Skin epidermis (tissue), 12 donors: ENCODE data around the gene SCGB2A2.

ENCODE experiments used
- H3K27ac ChIP-seq, 21 experiments: fragments of 200-600 bp; sonication (generic) in 11 of 21; one replicate each; pipeline ENCODE4 v1.5.0; 2020; ENCODE audit warnings: mild to moderate bottlenecking in 3 of 21, inconsistent platforms in 2 of 21, moderate library complexity in 2 of 21
- H3K4me3 ChIP-seq, 7 experiments: fragments of 200-600 bp; sonication (generic) in 2 of 7; one replicate each; pipeline ENCODE4 v1.5.0; 2020; ENCODE audit warnings: inconsistent platforms in 2 of 7, mild to moderate bottlenecking in 2 of 7, moderate library complexity in 1 of 7

Gene SCGB2A2

GRCh38 chr11:62269654-62270278 is at the start of gene SCGB2A2:
SCGB2A2 (plus strand) TSS chr11:62270158; CDS start chr11:62270217, 59 bp downstream.
- no peak within 1 kb of the TSS for H3K4me3 ChIP-seq
- no peak within 1 kb of the TSS for H3K27ac ChIP-seq

- Histone ChIP-seq H3K27ac (no peak overlapping the region), H3K4me3 (no peak overlapping the region)
These were observed 48.5 kb upstream of the SCGB2A2 start for GRCh38 chr11:62221498-62221897.

GRCh38 chr11:62223095-62223494 is 46.9 kb upstream of the SCGB2A2 start:
- Histone ChIP-seq H3K27ac (no peak overlapping the region), H3K4me3 (no peak overlapping the region)

GRCh38 chr11:62233730-62234129 is 36.2 kb upstream of the SCGB2A2 start:
- no peak overlapping the region for H3K4me3 ChIP-seq
- no peak overlapping the region for H3K27ac ChIP-seq

GRCh38 chr11:62236187-62236586 is 33.8 kb upstream of the SCGB2A2 start:
- H3K4me3 ChIP-seq = no peak overlapping the region
- no peak overlapping the region for H3K27ac ChIP-seq

GRCh38 chr11:62237499-62237898 is 32.5 kb upstream of the SCGB2A2 start:
- H3K27ac ChIP-seq = no peak overlapping the region
- H3K4me3 ChIP-seq = no peak overlapping the region

- Histone ChIP-seq H3K27ac (no peak overlapping the region), H3K4me3 (no peak overlapping the region)
These were observed 31.8 kb upstream of the SCGB2A2 start for GRCh38 chr11:62238151-62238550.

- Histone ChIP-seq H3K27ac (no peak overlapping the region), H3K4me3 (no peak overlapping the region)
These were observed 28.9 kb upstream of the SCGB2A2 start for GRCh38 chr11:62241095-62241494.

GRCh38 chr11:62242021-62242420 is 27.9 kb upstream of the SCGB2A2 start, which contains the start of gene SCGB1D2:
SCGB1D2 (plus strand) TSS chr11:62242239; CDS start chr11:62242308, 69 bp downstream.
- H3K4me3 ChIP-seq = no peak within 1 kb of the TSS
- no peak within 1 kb of the TSS for H3K27ac ChIP-seq

GRCh38 chr11:62245271-62245753 is 24.6 kb upstream of the SCGB2A2 start:
- Histone ChIP-seq H3K27ac (no peak overlapping the region), H3K4me3 (no peak overlapping the region)

- Histone ChIP-seq H3K27ac (no peak overlapping the region), H3K4me3 (no peak overlapping the region)
These were observed 18.3 kb upstream of the SCGB2A2 start for GRCh38 chr11:62251698-62252097.

- Histone ChIP-seq H3K4me3 (no peak overlapping the region), H3K27ac (no peak overlapping the region)
These were observed 15.9 kb upstream of the SCGB2A2 start for GRCh38 chr11:62253999-62254542.

- Histone ChIP-seq H3K4me3 (no peak overlapping the region), H3K27ac (no peak overlapping the region)
These were observed 13.7 kb upstream of the SCGB2A2 start for GRCh38 chr11:62256281-62256680.

- H3K27ac ChIP-seq = no peak overlapping the region
These were observed 9.6 kb upstream of the SCGB2A2 start for GRCh38 chr11:62260261-62260953.

GRCh38 chr11:62264004-62264403 is 6.0 kb upstream of the SCGB2A2 start:
- Histone ChIP-seq H3K4me3 (no peak overlapping the region), H3K27ac (no peak overlapping the region)

More at GRCh38 chr11:62260261-62260953, 9.6 kb upstream of the SCGB2A2 start:
- H3K4me3 ChIP-seq = no peak overlapping the region

- Histone ChIP-seq H3K27ac (no peak overlapping the region), H3K4me3 (no peak overlapping the region)
These were observed 3.4 kb upstream of the SCGB2A2 start for GRCh38 chr11:62266558-62266957.

- Histone ChIP-seq H3K27ac (no peak overlapping the region), H3K4me3 (no peak overlapping the region)
These were observed 2.9 kb upstream of the SCGB2A2 start for GRCh38 chr11:62267050-62267449.

GRCh38 chr11:62267576-62267975 is 2.4 kb upstream of the SCGB2A2 start:
- Histone ChIP-seq H3K27ac (no peak overlapping the region), H3K4me3 (no peak overlapping the region)

GRCh38 chr11:62273284-62273683 is 3.3 kb downstream of the SCGB2A2 start:
- H3K27ac ChIP-seq = no peak overlapping the region
- H3K4me3 ChIP-seq = no peak overlapping the region

- no peak overlapping the region for H3K27ac ChIP-seq
- no peak overlapping the region for H3K4me3 ChIP-seq
These were observed 3.9 kb downstream of the SCGB2A2 start for GRCh38 chr11:62273789-62274275.

- Histone ChIP-seq H3K27ac (no peak overlapping the region), H3K4me3 (no peak overlapping the region)
These were observed 10.5 kb downstream of the SCGB2A2 start for GRCh38 chr11:62280452-62280851.
